GM19043 (cell line): Measurements from ENCODE around the gene FAS.

Source experiments
- ATAC-seq: cut with Tn5 transposase; IDR thresholded peaks from one replicate; pipeline ENCODE4 v1.9.1; 2021; ENCODE audit warnings: low read depth; ENCODE audit not compliant: unreplicated experiment

Gene FAS

GRCh38 chr10:88968391-88968790, 22.2 kb upstream of the FAS start:
- no peak for ATAC-seq

- ATAC-seq: no peak
Measured at GRCh38 chr10:88971221-88972061, 19.2 kb upstream of the FAS start.

DNA sequence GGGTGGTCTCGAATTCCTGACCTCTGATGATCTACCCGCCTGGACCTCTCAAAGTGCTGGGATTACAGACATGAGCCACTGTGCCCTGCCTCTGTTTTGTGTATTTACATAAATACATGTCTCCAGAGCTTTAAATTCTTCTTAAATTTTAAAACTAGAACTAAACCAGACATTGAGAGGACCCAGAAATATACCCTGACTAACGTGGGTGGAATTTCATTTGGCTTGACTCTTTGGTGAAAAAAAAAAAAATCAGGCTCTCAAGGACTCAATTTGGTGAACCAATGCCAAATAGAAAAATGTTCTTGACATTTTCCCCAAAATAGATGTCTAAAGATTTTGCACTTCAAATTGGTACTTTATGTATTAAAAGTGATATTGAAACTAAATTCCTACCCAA, 16.6 kb upstream of the FAS start:
- no peak for ATAC-seq

DNA sequence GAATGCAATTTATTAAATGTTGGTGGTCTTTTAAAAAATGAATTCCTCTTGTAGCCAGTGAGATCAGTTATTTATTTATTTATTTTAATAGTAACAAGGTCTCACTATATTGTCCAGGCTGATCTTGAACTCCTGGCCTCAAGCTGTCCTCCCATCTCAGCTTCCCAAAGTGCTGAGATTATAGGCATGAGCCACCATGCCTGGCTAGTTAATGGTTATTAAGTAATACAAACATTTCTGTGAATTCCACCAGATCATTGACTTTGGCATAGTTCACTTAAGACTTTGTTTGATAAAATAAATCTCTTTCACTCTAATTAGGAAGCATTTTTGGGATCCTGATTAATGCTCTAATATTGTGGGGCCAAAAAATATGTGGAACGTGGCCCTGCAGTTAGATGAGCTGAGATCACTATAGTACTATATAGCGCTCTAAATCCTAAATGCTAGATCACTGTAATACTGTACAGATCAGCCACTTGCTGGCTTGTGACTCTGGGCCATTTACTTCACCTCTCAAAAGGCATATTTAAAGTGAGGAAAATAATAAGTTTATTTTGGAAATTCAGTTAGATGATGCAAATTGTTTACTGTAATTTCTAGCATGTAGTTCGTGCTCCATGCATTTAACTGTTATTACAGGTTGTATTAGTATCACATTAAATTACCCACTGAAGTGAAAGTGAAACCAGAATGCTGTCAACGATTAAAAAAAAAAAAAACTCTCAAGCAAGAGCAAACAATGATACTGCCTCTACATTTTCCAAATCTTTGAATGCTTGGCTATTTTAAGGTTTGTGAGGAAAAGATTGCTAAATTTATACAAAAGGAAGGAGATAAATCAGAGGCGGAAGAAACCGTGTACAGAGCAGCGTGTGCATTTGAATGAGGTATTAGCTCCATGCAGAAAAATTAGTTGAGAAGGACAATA, 15.9 kb upstream of the FAS start:
- no peak for ATAC-seq

GRCh38 chr10:88975377-88975720, 15.2 kb upstream of the FAS start:
- no peak for ATAC-seq

GRCh38 chr10:88978463-88978862, 12.1 kb upstream of the FAS start:
- ATAC-seq: no peak

DNA sequence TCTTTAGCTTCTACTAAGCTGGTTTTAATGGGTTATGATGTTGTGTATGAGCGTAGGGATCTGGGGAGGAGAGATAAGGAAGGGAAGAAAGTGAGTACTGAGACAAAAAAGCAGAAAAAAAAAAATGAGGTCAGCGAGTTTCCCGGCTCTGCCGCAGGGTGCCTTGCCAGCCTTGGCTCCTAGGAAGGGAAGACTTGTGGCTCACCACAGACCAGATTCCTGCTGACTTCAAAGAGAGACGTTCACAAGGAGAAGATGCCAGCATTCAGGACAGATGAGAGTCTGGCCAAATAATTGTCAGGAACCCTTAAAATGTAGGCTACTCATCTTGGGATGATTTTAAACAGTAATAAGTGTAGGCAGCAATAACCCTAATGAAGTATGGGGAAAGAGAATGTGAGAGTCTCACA, 11.4 kb upstream of the FAS start:
- ATAC-seq: no peak

DNA sequence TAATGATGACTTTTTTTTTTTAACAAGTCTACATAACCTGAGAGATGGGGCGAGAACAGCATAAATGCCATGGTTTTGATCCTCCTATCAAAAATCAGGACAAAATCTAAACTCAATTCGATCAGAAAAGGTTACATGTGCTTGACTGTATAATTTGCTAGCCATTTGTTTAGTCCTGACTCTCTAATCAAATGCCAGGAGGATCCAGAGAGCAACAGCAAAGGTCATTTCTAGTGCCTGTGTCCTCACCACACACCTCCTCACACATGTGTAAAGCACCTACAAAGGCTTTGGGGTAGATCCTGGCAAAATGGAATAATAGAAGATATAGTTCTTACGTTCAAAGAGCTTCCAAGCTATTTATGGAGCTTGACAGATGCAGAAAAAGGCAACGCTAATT, 11.0 kb upstream of the FAS start:
- ATAC-seq: no peak

DNA sequence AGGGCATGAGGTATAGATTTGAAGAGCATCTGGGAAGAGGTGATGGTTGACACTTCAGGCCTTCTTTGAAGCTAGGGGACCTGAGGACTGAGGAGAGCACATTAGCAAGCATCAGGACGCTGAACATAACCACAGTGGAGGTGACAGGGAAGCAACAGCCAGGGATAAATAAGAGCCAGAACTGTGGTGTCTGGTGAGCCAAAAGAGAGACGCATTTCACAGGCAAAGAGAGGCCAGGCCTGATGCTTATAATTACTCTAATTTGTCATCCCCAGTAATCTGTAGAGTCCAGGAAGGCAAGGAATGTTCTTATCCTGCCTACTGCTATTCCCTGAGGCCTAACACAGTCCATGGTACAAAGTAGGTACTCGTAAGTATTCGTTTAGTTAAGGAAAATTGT, 10.4 kb upstream of the FAS start:
- ATAC-seq: no peak

DNA sequence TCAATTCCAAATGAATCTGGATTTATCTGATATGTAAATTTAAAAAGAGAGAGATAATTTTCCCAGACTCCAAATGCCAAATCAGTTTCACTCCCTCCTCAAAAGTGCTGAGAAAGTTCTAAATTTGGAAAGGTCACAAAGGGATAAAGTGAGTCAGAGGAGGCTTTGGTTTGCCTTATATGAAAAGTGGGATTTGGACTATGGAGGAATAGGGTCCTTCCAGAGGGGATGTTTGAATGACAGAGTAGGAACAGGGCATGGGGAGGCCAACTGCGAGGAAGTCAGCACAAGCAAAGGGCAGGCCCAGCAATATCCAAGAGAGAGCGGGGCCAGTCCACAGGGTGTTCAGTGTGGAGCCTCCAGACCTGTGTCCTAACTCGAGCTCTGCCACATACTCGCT, 9.8 kb upstream of the FAS start:
- no peak for ATAC-seq

DNA sequence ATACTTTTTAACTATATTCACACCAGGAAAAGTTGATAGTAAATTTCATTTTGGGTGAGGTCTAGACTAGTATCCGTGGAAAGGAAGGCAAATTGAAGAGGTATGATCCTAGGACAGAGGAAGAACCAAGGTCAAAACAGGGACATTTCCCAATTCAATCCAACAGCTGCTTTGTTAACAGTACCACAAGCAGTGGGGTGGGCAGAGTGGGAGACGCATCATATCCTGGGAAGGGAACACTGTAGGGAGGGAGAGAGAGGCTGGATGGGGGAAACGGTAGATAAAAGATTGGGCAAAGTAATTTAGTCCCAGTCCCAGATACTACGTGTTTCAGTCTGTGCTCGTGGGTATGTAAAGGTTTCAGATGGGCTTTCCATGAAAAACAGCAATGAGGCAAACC, 9.2 kb upstream of the FAS start:
- ATAC-seq: no peak

GRCh38 chr10:88982366-88982765, 8.2 kb upstream of the FAS start:
- no peak for ATAC-seq

GRCh38 chr10:88983206-88983605, 7.4 kb upstream of the FAS start:
- no peak for ATAC-seq

DNA sequence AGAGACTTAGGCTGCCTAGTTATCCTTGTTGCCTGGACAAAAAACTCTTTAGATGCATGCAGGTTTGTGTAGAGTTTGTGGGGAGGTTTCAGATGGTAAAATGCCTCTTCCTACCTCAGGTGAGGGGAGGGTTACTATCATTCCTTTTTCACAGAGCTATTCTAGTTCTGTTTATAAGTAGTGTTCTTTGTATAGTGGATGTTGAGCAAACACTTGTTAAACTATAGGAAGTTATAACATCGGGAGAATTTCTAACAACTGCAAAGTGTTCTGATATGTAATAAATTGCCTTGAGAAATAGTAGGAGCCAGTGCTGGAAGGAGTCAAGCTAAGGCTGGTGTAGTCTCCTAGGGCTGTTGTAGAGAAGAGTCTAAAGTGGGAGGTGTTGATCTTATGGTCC, 6.7 kb upstream of the FAS start:
- no peak for ATAC-seq

DNA sequence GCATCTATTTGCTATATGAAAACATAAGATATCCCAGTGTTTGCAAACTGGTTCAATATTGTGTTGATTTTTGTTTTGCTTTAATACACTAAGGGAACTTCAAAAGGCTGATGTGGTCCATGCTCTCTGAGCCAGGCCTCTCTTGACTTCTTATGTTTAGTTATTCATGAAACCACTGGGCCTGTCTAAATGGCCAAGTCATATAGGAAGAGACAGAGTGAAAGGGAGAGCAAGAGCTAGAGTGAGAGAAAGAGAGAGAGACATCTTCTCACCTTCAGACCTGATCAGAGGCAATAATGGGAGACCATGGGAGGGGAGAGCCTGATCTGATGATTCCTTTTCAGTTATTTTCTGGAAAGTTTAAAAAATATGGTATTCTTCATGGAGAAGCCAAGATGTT, 6.1 kb upstream of the FAS start:
- no peak for ATAC-seq

DNA sequence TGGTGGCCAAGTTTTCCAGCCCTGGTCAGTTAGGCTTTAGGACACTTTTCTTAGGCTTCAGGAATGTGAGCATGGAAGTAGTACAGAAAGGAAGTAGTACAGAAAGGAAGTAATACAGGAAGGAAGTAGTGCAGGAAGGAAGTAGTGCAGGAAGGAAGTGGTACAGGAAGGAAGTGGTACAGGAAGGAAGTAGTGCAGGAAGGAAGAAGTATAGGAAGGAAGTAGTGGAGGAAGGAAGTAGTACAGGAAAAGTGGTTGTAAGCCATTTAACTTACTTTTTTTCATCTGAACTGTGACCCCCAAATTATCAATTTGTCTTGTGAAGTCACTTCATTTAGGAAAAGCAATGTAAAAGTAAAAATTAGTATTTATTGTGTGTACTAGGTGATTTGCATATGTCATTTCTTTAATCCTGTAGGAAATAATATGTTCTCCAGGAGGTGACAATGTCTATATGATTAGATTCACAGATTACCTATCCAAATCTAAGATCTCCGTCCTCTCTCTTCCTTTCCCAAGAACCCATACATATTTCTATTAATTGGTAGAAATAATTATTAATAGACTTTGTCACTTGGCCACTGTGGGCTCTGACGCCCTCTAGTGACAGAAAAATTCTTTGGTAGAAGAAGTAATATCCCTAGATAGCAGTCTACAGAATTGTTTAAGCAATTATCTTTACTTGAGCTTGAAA, 3.9 kb upstream of the FAS start:
- ATAC-seq: no peak

GRCh38 chr10:88987243-88987725, 3.3 kb upstream of the FAS start:
- ATAC-seq: no peak

GRCh38 chr10:88987840-88988239, 2.8 kb upstream of the FAS start:
- ATAC-seq: no peak

GRCh38 chr10:88989423-88989822, 1.2 kb upstream of the FAS start:
- ATAC-seq: no peak

GRCh38 chr10:88989824-88990383, 694 bp upstream of the FAS start:
- peak; percentile 3 for ATAC-seq
